G401.6 (cell line): ENCODE data around the gene CIAO3.
"Not testable (repeated sequence)": the region's sequence is repeated elsewhere in the genome, so short reads cannot be mapped to it uniquely, and the experiment has no call there.

Experiments
- FAIRE-seq: peaks from 2 replicates; lab custom pipeline; 2012; peaks lifted over from hg19 to GRCh38; lab: Jason Lieb, UNC

Gene CIAO3

GRCh38 chr16:760065-760464 lies 19.3 kb upstream of the CIAO3 start:
- no peak for FAIRE-seq

GRCh38 chr16:759110-759910 lies 18.5 kb upstream of the CIAO3 start:
- no peak for FAIRE-seq

GRCh38 chr16:756428-756827 lies 15.6 kb upstream of the CIAO3 start:
- FAIRE-seq = no peak

- no peak for FAIRE-seq
These were observed 13.9 kb upstream of the CIAO3 start for GRCh38 chr16:754656-755055.

- not testable (repeated sequence) for FAIRE-seq
These were observed 13.4 kb upstream of the CIAO3 start for GRCh38 chr16:754121-754607.

GRCh38 chr16:752007-752312 lies 11.2 kb upstream of the CIAO3 start:
- FAIRE-seq = no peak

- FAIRE-seq = no peak
These were observed 10.6 kb upstream of the CIAO3 start for GRCh38 chr16:751152-752006.

- no peak for FAIRE-seq
These were observed 9.7 kb upstream of the CIAO3 start for GRCh38 chr16:750485-750884.

- FAIRE-seq = no peak
These were observed 8.2 kb upstream of the CIAO3 start for GRCh38 chr16:749010-749409.

GRCh38 chr16:747978-748746 lies 7.4 kb upstream of the CIAO3 start:
- FAIRE-seq = no peak

- FAIRE-seq = no peak
These were observed 5.8 kb upstream of the CIAO3 start for GRCh38 chr16:746637-747036.

- no peak for FAIRE-seq
These were observed 4.9 kb upstream of the CIAO3 start for GRCh38 chr16:745739-746138.

GRCh38 chr16:743794-744500 lies 3.1 kb upstream of the CIAO3 start:
- FAIRE-seq = no peak

GRCh38 chr16:742894-743293 lies 2.1 kb upstream of the CIAO3 start:
- not testable (repeated sequence) for FAIRE-seq

GRCh38 chr16:741986-742629 lies 1.3 kb upstream of the CIAO3 start:
- no peak for FAIRE-seq

GRCh38 chr16:740459-740763 lies 386 bp downstream of the CIAO3 start:
- no peak for FAIRE-seq

- FAIRE-seq = no peak
These were observed 988 bp downstream of the CIAO3 start for GRCh38 chr16:739560-740458.

GRCh38 chr16:736936-737481 lies 3.8 kb downstream of the CIAO3 start:
- no peak for FAIRE-seq

GRCh38 chr16:735982-736453 lies 4.8 kb downstream of the CIAO3 start:
- FAIRE-seq = no peak
